ENCODE results near the gene ACRBP.

- no peak for TF ChIP-seq CTCF (IDR thresholded peaks at IDR 0.05)
- no peak for TF ChIP-seq EZH2 (IDR thresholded peaks at IDR 0.05; ENCODE audit: borderline replicate concordance, insufficient read depth, low read depth, low read length, poor library complexity, severe bottlenecking)
These were observed 42.0 kb upstream of the ACRBP start, which contains the start of gene ZNF384 for GRCh38 chr12:6688999-6689882.

All from B cell (primary cell).